H1 (cell line): Measurements from ENCODE around the gene FOXN4. TPM values are rescaled to one million over a fixed set of nuclear protein-coding genes. Genes with fewer than 3 reads are reported as not detected.

ENCODE experiments used
- CTCF ChIA-PET: fragments of 300-600 bp; sonication (Branson Sonifier 250); formaldehyde crosslinking; loops from one replicate; lab custom pipeline; 2021; ENCODE audit not compliant: partially characterized antibody; lab: Charles Lee
- POLR2A ChIA-PET: fragments of 300-600 bp; sonication (Branson Sonifier 250); formaldehyde crosslinking; loops from one replicate; lab custom pipeline; 2021; ENCODE audit warnings: inconsistent platforms; ENCODE audit not compliant: partially characterized antibody; lab: Charles Lee
- DNase-seq, 2 experiments: peaks; one replicate each; pipeline versions ENCODE4 v3.0.0 to v3.0.0-alpha.2; 2010 to 2022; ENCODE audit warnings: low spot score in 2 of 2, low read depth in 1 of 2, mixed read lengths in 1 of 2
- FAIRE-seq: peaks from 2 replicates; lab custom pipeline; 2011; peaks lifted over from hg19 to GRCh38; lab: Jason Lieb, UNC
- H2AFZ ChIP-seq: 2 replicates; pipeline ENCODE4 v1.8.1; 2012; ENCODE audit warnings: low read length, inconsistent platforms
- H2AK5ac ChIP-seq: 2 replicates; pipeline ENCODE4 v1.6.1; 2013; ENCODE audit warnings: low read depth, low read length
- H2BK120ac ChIP-seq: replicated peaks from 2 replicates; pipeline ENCODE3; 2013; ENCODE audit warnings: low read depth, low read length, inconsistent platforms
- H2BK12ac ChIP-seq: 2 replicates; pipeline ENCODE4 v1.6.1; 2013; ENCODE audit warnings: low read depth, low read length
- H2BK15ac ChIP-seq: 2 replicates; pipeline ENCODE4 v1.6.1; 2013; ENCODE audit warnings: low read length
- H2BK20ac ChIP-seq: 2 replicates; pipeline ENCODE4 v1.6.1; 2013; ENCODE audit warnings: low read length
- H2BK5ac ChIP-seq: 2 replicates; pipeline ENCODE4 v1.6.1; 2013; ENCODE audit warnings: low read depth, low read length
- H3K14ac ChIP-seq: 2 replicates; pipeline ENCODE4 v1.6.1; 2013; ENCODE audit warnings: inconsistent platforms; ENCODE audit not compliant: insufficient read length
- H3K18ac ChIP-seq: 2 replicates; pipeline ENCODE4 v1.6.1; 2013; ENCODE audit warnings: low read length; ENCODE audit errors: extremely low read depth
- H3K23ac ChIP-seq: 2 replicates; pipeline ENCODE4 v1.6.1; 2013; ENCODE audit warnings: inconsistent platforms; ENCODE audit not compliant: insufficient read length
- H3K23me2 ChIP-seq: 2 replicates; pipeline ENCODE4 v1.6.1; 2013; ENCODE audit warnings: low read depth, low read length
- H3K27ac ChIP-seq: 2 replicates; pipeline ENCODE4 v1.6.1; 2011; ENCODE audit warnings: low read depth, low read length, inconsistent platforms
- H3K27me3 ChIP-seq, 4 experiments: replicated peaks in 1 of 4; 1 replicate in 1 of 4; 2 replicates in 3 of 4; pipeline versions ENCODE4 v1.6.1 to v1.8.1; 2011 to 2013; ENCODE audit warnings: low read length in 3 of 4, mild to moderate bottlenecking in 3 of 4, inconsistent platforms in 2 of 4, mixed read lengths in 2 of 4, moderate library complexity in 1 of 4; ENCODE audit not compliant: control insufficient read depth in 3 of 4, insufficient read depth in 3 of 4; ENCODE audit errors: extremely low read depth in 1 of 4
- H3K36me3 ChIP-seq, 4 experiments: 2 replicates each; pipeline versions ENCODE4 v1.6.1 to v1.8.1; 2011 to 2013; ENCODE audit warnings: mild to moderate bottlenecking in 4 of 4, low read length in 3 of 4, moderate library complexity in 2 of 4, control low read depth in 1 of 4, inconsistent platforms in 1 of 4; ENCODE audit not compliant: insufficient read depth in 4 of 4, control insufficient read depth in 2 of 4
- H3K4ac ChIP-seq: replicated peaks from 2 replicates; pipeline ENCODE3; 2013; ENCODE audit warnings: low read length, low read depth, mixed read lengths, inconsistent platforms; ENCODE audit not compliant: insufficient read length
- H3K4me1 ChIP-seq, 4 experiments: replicated peaks in 1 of 4; 1 replicate in 1 of 4; 2 replicates in 3 of 4; pipeline versions ENCODE4 v1.6.1 to v1.8.1; 2011 to 2013; ENCODE audit warnings: low read length in 3 of 4, inconsistent platforms in 2 of 4, mixed read lengths in 1 of 4; ENCODE audit not compliant: insufficient read depth in 4 of 4, control insufficient read depth in 3 of 4
- H3K4me2 ChIP-seq, 2 experiments: 2 replicates each; pipeline versions ENCODE4 v1.6.1 to v1.8.1; 2011 to 2013; ENCODE audit warnings: low read depth in 2 of 2, low read length in 2 of 2, control low read depth in 1 of 2, inconsistent platforms in 1 of 2, mild to moderate bottlenecking in 1 of 2; ENCODE audit not compliant: insufficient read depth in 1 of 2
- H3K4me3 ChIP-seq, 4 experiments: fragments of 200-600, 300-600 bp in 1 of 4; sonication (generic), shearing (Covaris generic), sonication (Bioruptor Twin) in 1 of 4; 2 replicates each; pipeline versions ENCODE4 v1.5.1 to v1.8.1; 2011 to 2016; ENCODE audit warnings: low read length in 4 of 4, low read depth in 3 of 4, control low read depth in 2 of 4, inconsistent platforms in 2 of 4, mild to moderate bottlenecking in 2 of 4, mixed read lengths in 1 of 4, moderate library complexity in 1 of 4; ENCODE audit not compliant: insufficient read depth in 2 of 4; ENCODE audit errors: extremely low read depth in 1 of 4
- H3K56ac ChIP-seq: replicated peaks from 2 replicates; pipeline ENCODE3; 2013; ENCODE audit warnings: low read depth, mild to moderate bottlenecking, mixed read lengths, low read length, inconsistent platforms; ENCODE audit not compliant: insufficient read length
- H3K79me1 ChIP-seq: 2 replicates; pipeline ENCODE4 v1.6.1; 2013; ENCODE audit warnings: low read depth, low read length, control low read depth
- H3K79me2 ChIP-seq, 2 experiments: 2 replicates each; pipeline versions ENCODE4 v1.6.1 to v1.8.1; 2012 to 2013; ENCODE audit warnings: low read length in 2 of 2, mild to moderate bottlenecking in 2 of 2, inconsistent platforms in 1 of 2; ENCODE audit not compliant: insufficient read depth in 2 of 2, control insufficient read depth in 1 of 2
- H3K9ac ChIP-seq, 4 experiments: replicated peaks in 1 of 4; 1 replicate in 1 of 4; 2 replicates in 3 of 4; pipeline versions ENCODE4 v1.6.1 to v1.8.1; 2011 to 2013; ENCODE audit warnings: low read depth in 3 of 4, low read length in 3 of 4, control low read depth in 2 of 4, mild to moderate bottlenecking in 2 of 4, moderate library complexity in 2 of 4, inconsistent platforms in 1 of 4; ENCODE audit errors: extremely low read depth in 1 of 4
- H3K9me3 ChIP-seq, 2 experiments: 2 replicates each; pipeline versions ENCODE4 v1.6.1 to v1.8.1; 2012 to 2013; ENCODE audit warnings: mild to moderate bottlenecking in 2 of 2, moderate library complexity in 2 of 2, control low read depth in 1 of 2, inconsistent platforms in 1 of 2, low read depth in 1 of 2, low read length in 1 of 2, mixed read lengths in 1 of 2; ENCODE audit not compliant: insufficient read depth in 2 of 2
- H4K20me1 ChIP-seq, 2 experiments: replicated peaks in 1 of 2; 2 replicates each; pipeline versions ENCODE3 to v1.8.1; 2011 to 2013; ENCODE audit warnings: inconsistent platforms in 2 of 2, low read length in 2 of 2, mild to moderate bottlenecking in 1 of 2; ENCODE audit not compliant: insufficient read depth in 2 of 2, control insufficient read depth in 1 of 2
- H4K5ac ChIP-seq: 2 replicates; pipeline ENCODE4 v1.6.1; 2013; ENCODE audit warnings: low read length, low read depth, mixed read lengths, inconsistent platforms; ENCODE audit not compliant: insufficient read length
- H4K8ac ChIP-seq: 2 replicates; pipeline ENCODE4 v1.8.0; 2013; ENCODE audit warnings: mild to moderate bottlenecking, moderate library complexity, low read length, inconsistent platforms; ENCODE audit not compliant: insufficient read depth; ENCODE audit errors: extremely low read depth
- H4K91ac ChIP-seq: replicated peaks from 2 replicates; pipeline ENCODE3; 2013; ENCODE audit warnings: low read length, mixed read lengths, inconsistent platforms; ENCODE audit not compliant: insufficient read length
- BCL11A ChIP-seq, 2 experiments: IDR thresholded peaks; one replicate each; pipeline ENCODE4 v1.6.1; 2011; ENCODE audit warnings: low read depth in 2 of 2, low read length in 2 of 2, mild to moderate bottlenecking in 2 of 2
- CEBPB ChIP-seq: IDR thresholded peaks from 2 replicates; pipeline ENCODE4 v1.6.1; 2012; ENCODE audit warnings: low read depth, low read length
- EZH2 ChIP-seq: fragments of 200-600 bp; sonication (generic); IDR thresholded peaks from 2 replicates; pipeline ENCODE4 v1.7.1; 2012; ENCODE audit warnings: low read depth, mild to moderate bottlenecking, moderate library complexity, low read length, inconsistent platforms; ENCODE audit not compliant: severe bottlenecking
- FOSL1 ChIP-seq: IDR thresholded peaks from 2 replicates; pipeline ENCODE4 v1.6.1; 2011; ENCODE audit warnings: mild to moderate bottlenecking, low read depth, low read length, moderate library complexity; ENCODE audit not compliant: insufficient read depth
- HDAC2 ChIP-seq, 2 experiments: fragments of 300-600 bp in 1 of 2; sonication (generic) in 1 of 2; IDR thresholded peaks; 2 replicates each; pipeline ENCODE4 v1.6.1; 2011 to 2012; ENCODE audit warnings: low read depth in 2 of 2, low read length in 2 of 2, mild to moderate bottlenecking in 2 of 2, moderate library complexity in 2 of 2, borderline replicate concordance in 1 of 2, inconsistent platforms in 1 of 2
- RBBP5 ChIP-seq: IDR thresholded peaks from 2 replicates; pipeline ENCODE4 v1.7.1; 2012; ENCODE audit warnings: low read depth, mild to moderate bottlenecking, inconsistent platforms, low read length, moderate library complexity, borderline replicate concordance
- SP1 ChIP-seq: IDR thresholded peaks from 2 replicates; pipeline ENCODE4 v1.6.1; 2011; ENCODE audit warnings: low read depth, low read length
- SP2 ChIP-seq: IDR thresholded peaks from 2 replicates; pipeline ENCODE4 v1.6.1; 2012; ENCODE audit warnings: mild to moderate bottlenecking, low read length, inconsistent platforms
- SRF ChIP-seq: IDR thresholded peaks from 2 replicates; pipeline ENCODE4 v1.6.1; 2011; ENCODE audit warnings: mild to moderate bottlenecking, low read depth, low read length, moderate library complexity
- SUZ12 ChIP-seq: fragments of 200-600 bp; sonication (generic); IDR thresholded peaks from 2 replicates; pipeline ENCODE4 v1.6.1; 2012; ENCODE audit warnings: mild to moderate bottlenecking, inconsistent platforms, low read length, moderate library complexity, mixed read lengths
- ZNF274 ChIP-seq: IDR thresholded peaks from 2 replicates; pipeline ENCODE4 v1.7.0; 2012; ENCODE audit warnings: low read length, borderline replicate concordance; ENCODE audit errors: extremely low read depth
- WGBS, 2 experiments: shearing (Covaris generic) in 1 of 2; methylation state at CpG; one replicate each; pipeline versions ENCODE4 v1.1.6 to v1.1.7; 2013 to 2015; ENCODE audit warnings: low lambda C conversion rate in 2 of 2, mixed read lengths in 2 of 2, inconsistent platforms in 1 of 2, low coverage in 1 of 2, missing lambda C conversion rate in 1 of 2; ENCODE audit not compliant: insufficient replicate concordance in 2 of 2, insufficient coverage in 1 of 2, insufficient read length in 1 of 2; ENCODE audit errors: extremely low coverage in 1 of 2, missing lambda C conversion rate in 1 of 2; 5-methylcytosine and 5-hydroxymethylcytosine counted together
- polyA plus RNA-seq, 7 experiments: library from polyadenylated mRNA; depleted of rRNA in 3 of 7; stranded (reverse) in 5 of 7; unstranded in 2 of 7; fragments of >200 nt in 5 of 7; fragments of 200-250 nt in 2 of 7; gene quantifications; 1 replicate in 5 of 7; 2 replicates in 1 of 7; 4 replicates in 1 of 7; pipeline versions ENCODE4 v1.2.1 to v1.2.3, GENCODE V29; 2011 to 2013; ENCODE audit warnings: missing spikeins in 2 of 7, mixed read lengths in 2 of 7
- total RNA-seq: library from RNA; stranded (reverse); fragmentation: NEBNext Ultra II Directional; extraction: Animal tissue kit (Norgen Biotek cat#: 25700); gene quantifications from 2 replicates; pipeline ENCODE4 v1.2.1, GENCODE V29; 2021

FOXN4 gene
- total and polyA plus RNA-seq, 2 of the 8 experiments (the other 6 are each of a cell fraction or from before 2014, with no cell fraction given): 0.26 to 0.29 TPM

- no peak overlapping the region for H3K27ac ChIP-seq
- no peak overlapping the region for H2BK5ac ChIP-seq
- no peaks in the 10 kb centered on the region for H3K36me3 ChIP-seq
- no peak overlapping the region for H2AFZ ChIP-seq
- no peaks in the 10 kb centered on the region for H3K9me3 ChIP-seq
- no peak overlapping the region for H3K4me2 ChIP-seq
- no peak overlapping the region; the same call in 1 of the 2 replicates for H4K8ac ChIP-seq
- TF ChIP-seq SP1: no peak
- TF ChIP-seq SUZ12: no peak
- no peak for TF ChIP-seq FOSL1
- TF ChIP-seq RBBP5: no peak
- TF ChIP-seq SRF: no peak
- no peak for TF ChIP-seq EZH2
- TF ChIP-seq CEBPB: no peak
- TF ChIP-seq ZNF274: no peak
- TF ChIP-seq HDAC2 (IDR thresholded peaks at IDR 0.05; ENCODE audit: borderline replicate concordance in 1 of 2, low read depth in 2 of 2, low read length in 2 of 2): no peak
- TF ChIP-seq BCL11A (IDR thresholded peaks at IDR 0.05; ENCODE audit: low read depth in 2 of 2, low read length in 2 of 2): no peak
- no peak for TF ChIP-seq SP2
- no peak overlapping the region for H2AK5ac ChIP-seq
- WGBS, 2 experiments: 74% methylated on average over 3 of the region's 3 CpGs; no CpG with 5 or more reads in 1 of the 2 experiments
- POLR2A ChIA-PET: interaction anchor here (0.9 kb wide), 1 partner anchor 11 kb away, joined by 3 read pairs; no protein-coding TSS in a partner anchor
- no peak overlapping the region for H3K14ac ChIP-seq
- CTCF ChIA-PET: interaction anchor here (0.8 to 1.5 kb wide), 2 partner anchors 32 to 93 kb away, joined by 3 to 4 read pairs; no protein-coding TSS in a partner anchor
- H4K5ac ChIP-seq: no peak overlapping the region
- peaks cover 0 to 2% of the 10 kb centered on the region in 2 experiments for H4K20me1 ChIP-seq
- no peak overlapping the region for H3K4ac ChIP-seq
- peaks cover 0 to 2% (median 0%) of the 10 kb centered on the region in 4 experiments; a peak in 1 of 7 replicates for H3K27me3 ChIP-seq
- no peaks in the 10 kb centered on the region for H3K23me2 ChIP-seq
- FAIRE-seq (no peak), DNase-seq (no peak)
- H4K91ac ChIP-seq: no peak overlapping the region
- H3K9ac ChIP-seq: no peak overlapping the region
- no peak overlapping the region for H3K4me3 ChIP-seq
- no peak overlapping the region for H3K23ac ChIP-seq
- no peak overlapping the region for H3K18ac ChIP-seq
- H3K79me1 ChIP-seq: no peaks in the 10 kb centered on the region
- H2BK120ac ChIP-seq: no peak overlapping the region
- H3K56ac ChIP-seq: no peak overlapping the region
- no peak overlapping the region for H2BK12ac ChIP-seq
- H3K79me2 ChIP-seq: no peaks in the 10 kb centered on the region
- no peak overlapping the region for H2BK15ac ChIP-seq
- no peak overlapping the region for H2BK20ac ChIP-seq
- peaks cover 3 to 7% (median 5%) of the 10 kb centered on the region in 4 experiments for H3K4me1 ChIP-seq
These were observed 12.7 kb downstream of the FOXN4 start for GRCh38 chr12:109296431-109296830.
